GM12874 (cell line): ENCODE data around the gene KRTAP2-4.
"Not testable (repeated sequence)": the region's sequence is repeated elsewhere in the genome, so short reads cannot be mapped to it uniquely, and the experiment has no call there.

ENCODE experiments used
- TF ChIP-seq, protein P1 (sequence below): IDR thresholded peaks from 2 replicates; pipeline ENCODE4 v1.5.1; 2011; ENCODE audit warnings: low read depth, mild to moderate bottlenecking, control low read depth, low read length, moderate library complexity; ENCODE audit not compliant: insufficient read depth

KRTAP2-4 gene

DNA sequence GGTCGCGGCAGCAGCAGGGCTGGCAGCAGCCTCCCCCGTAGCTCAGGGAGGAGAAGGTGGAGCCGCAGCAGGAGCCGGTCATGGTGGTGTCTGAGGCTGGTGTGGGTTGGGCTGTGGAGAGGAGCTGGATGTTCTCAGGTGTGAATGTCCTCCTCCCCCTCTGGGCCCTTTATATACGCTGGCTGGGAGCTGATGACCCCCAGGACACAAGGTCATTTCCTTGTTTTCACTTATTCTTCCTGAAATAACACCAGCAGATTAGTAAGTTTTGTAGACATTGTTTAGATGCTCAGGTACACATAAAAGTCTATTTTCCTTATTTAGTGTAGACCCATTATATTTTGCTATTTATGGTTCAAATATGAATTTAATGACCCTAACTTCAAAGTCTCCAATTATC lies 10.5 kb downstream of the KRTAP2-4 start, which contains the start of gene KRTAP2-2:
Gene KRTAP2-2 (minus strand): TSS at position 101 of the 400 bp plus-strand sequence. CDS start 19 bp downstream, at position 82.
- TF ChIP-seq, protein P1, sequence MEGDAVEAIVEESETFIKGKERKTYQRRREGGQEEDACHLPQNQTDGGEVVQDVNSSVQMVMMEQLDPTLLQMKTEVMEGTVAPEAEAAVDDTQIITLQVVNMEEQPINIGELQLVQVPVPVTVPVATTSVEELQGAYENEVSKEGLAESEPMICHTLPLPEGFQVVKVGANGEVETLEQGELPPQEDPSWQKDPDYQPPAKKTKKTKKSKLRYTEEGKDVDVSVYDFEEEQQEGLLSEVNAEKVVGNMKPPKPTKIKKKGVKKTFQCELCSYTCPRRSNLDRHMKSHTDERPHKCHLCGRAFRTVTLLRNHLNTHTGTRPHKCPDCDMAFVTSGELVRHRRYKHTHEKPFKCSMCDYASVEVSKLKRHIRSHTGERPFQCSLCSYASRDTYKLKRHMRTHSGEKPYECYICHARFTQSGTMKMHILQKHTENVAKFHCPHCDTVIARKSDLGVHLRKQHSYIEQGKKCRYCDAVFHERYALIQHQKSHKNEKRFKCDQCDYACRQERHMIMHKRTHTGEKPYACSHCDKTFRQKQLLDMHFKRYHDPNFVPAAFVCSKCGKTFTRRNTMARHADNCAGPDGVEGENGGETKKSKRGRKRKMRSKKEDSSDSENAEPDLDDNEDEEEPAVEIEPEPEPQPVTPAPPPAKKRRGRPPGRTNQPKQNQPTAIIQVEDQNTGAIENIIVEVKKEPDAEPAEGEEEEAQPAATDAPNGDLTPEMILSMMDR = not testable (repeated sequence)

DNA sequence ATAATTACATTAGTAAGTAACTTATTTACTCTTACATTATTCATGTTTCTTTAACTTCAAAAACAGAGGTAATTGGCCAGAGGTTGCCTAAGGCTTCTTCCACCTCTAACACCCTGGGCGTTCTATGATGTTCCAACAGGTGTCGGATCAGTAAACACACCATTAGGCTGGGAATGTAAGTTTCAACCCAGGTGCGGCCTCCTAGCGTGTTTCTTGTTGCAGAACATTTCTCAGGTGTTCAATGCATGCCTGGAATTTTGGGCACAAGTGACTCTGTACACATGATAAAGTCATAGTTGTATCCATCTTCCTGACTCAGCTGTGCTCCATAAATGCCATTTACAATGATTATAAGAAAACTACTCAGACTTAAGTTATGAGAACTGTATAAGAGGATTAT lies 11.7 kb downstream of the KRTAP2-4 start:
- TF ChIP-seq, protein P1 = no peak

DNA sequence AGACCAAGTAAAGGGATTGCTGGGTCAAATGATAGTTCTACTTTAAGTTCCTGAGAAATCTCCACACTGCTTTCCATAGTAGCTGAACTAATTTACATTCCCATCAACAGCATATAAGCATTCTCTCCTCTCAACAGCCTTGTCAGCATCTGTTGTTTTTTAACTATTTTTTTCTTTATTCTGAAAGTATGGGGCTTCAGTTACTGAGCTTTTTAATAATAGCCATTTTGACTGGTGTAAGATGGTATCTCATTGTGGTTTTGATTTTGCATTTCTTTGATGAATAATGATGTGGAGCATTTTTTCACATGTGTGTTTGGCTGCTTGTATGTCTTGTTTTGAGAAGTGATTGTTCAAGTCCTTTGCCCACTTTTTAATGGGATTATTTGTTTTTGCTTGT lies 13.1 kb downstream of the KRTAP2-4 start:
- TF ChIP-seq, protein P1 = no peak

DNA sequence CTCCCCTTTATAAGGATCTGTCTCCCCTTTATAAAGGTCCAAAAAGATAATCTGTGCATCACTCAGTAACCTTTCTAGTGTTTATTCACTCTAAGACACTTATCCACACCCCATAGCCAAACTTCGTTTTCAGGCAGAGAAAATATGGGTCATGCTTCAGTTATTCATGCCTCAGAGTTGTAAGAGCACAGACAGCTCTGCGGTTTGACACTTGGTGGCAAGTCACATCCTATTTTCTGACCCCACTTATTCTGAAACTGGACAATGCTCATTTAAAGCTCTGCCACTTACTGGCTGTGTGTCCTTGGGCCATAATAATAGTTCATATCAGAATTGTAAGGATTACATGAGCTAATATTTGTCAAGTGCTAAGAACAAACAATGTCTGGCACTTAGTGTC lies 16.6 kb downstream of the KRTAP2-4 start:
- TF ChIP-seq, protein P1 = no peak

DNA sequence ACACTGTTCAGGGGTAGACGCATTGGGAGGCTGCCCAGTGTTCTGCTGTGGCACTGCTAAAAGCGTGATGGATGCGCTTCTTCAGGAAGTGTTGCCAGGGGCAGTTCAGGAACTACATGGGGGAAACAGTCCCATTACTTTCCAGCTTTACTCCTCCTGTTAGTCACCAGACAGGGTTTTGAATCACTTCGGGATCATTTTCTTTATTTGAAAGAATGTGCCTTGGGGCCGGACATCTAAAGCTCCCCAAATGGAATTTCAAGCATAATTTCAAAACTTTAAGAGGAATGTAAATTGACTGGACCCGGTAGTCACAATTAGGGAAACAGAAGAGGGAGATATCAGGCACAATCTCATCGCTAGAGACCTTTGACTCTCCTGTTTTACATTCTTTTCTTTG lies 17.2 kb downstream of the KRTAP2-4 start:
- TF ChIP-seq, protein P1 = no peak

DNA sequence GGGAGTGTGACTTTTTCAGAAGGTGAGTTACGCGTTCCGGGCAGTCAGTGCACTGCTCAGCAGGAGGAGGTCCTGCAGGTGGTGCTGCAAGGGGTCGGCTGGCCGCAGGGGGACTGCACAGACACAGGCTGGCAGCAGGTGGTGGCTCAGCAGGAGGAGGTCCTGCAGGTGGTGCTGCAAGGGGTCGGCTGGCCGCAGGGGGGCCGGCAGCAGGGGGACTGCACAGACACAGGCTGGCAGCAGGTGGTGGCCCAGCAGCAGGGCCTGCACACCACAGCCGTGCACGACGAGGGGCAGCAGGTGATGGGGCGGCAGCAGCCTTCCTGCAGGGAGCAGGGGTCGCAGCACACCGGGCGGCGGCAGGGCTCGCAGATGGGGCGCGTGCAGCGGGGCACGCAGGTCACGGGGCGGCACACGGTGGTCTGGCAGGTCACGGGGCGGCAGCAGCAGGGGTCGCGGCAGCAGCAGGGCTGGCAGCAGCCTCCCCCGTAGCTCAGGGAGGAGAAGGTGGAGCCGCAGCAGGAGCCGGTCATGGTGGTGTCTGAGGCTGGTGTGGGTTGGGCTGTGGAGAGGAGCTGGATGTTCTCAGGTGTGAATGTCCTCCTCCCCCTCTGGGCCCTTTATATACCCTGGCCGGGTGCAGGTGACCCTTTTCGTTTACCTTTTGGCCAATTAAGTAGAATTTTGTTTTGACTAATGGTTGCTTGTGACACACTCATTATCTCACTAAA lies 18.8 kb downstream of the KRTAP2-4 start, which contains the start of gene KRTAP2-1:
Gene KRTAP2-1 (minus strand): TSS at position 582 of the 731 bp plus-strand sequence. CDS start 49 bp downstream, at position 533.
- TF ChIP-seq, protein P1 = not testable (repeated sequence)

DNA sequence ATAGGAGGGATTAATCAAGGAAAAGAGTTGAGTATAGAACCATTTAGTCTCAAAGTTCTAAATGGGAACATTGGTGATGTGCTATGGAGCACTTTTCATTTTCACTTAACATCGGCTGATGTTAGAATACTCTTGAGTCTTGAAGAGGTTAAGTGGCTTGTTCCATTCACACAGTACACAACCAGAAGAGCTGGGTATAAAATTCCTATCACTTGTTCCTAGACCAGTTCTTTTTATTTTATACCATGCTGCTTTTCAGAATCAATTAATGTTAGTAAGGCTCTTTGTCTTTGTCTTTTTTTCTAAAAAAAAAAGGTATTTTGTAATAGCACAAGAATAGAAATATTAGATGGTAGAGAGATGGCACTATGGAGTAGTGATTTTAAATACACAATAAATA lies 22.7 kb downstream of the KRTAP2-4 start:
- TF ChIP-seq, protein P1 = no peak
